ENCODE data around the gene ATP6V0E2.

DNA sequence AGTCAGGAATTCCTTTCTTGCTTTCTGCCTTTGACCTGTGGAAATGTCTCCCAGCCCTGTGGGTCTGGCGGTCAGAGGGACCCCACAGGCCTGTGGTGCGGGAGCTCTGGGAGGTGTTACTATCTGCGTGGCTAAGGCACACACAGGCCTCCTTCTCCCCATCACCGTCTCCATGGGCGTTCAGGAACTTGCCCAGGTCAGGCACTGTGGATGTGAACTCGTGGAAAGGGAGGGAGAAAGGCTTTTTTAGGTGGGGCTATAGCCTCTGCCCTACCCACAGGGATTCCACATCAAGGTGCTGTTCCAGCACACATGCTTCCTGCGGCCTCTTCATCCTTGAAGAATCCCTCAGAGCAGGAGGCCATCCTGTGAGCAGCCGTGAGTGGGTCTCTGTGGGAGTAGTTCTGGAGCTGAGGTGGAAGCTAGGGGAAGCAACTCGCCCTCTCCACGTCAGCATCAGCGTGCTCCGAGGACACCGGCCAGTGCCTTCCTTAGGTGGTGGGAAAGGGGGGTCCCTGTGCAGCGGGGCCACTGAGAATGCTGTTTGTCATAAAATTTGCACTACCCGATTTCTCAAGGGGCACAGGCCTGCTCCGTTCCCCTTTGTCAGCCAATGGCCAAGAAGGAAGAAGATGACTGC is 7.5 kb upstream of the ATP6V0E2 start:
- TF ChIP-seq, protein P1, sequence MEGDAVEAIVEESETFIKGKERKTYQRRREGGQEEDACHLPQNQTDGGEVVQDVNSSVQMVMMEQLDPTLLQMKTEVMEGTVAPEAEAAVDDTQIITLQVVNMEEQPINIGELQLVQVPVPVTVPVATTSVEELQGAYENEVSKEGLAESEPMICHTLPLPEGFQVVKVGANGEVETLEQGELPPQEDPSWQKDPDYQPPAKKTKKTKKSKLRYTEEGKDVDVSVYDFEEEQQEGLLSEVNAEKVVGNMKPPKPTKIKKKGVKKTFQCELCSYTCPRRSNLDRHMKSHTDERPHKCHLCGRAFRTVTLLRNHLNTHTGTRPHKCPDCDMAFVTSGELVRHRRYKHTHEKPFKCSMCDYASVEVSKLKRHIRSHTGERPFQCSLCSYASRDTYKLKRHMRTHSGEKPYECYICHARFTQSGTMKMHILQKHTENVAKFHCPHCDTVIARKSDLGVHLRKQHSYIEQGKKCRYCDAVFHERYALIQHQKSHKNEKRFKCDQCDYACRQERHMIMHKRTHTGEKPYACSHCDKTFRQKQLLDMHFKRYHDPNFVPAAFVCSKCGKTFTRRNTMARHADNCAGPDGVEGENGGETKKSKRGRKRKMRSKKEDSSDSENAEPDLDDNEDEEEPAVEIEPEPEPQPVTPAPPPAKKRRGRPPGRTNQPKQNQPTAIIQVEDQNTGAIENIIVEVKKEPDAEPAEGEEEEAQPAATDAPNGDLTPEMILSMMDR (IDR thresholded peaks at IDR 0.05): no peak
- no peak for TF ChIP-seq POLR2A (IDR thresholded peaks at IDR 0.05)

All from lower leg skin (tissue), 3 donors.